ENCODE measurements around the gene TBCA.

DNA sequence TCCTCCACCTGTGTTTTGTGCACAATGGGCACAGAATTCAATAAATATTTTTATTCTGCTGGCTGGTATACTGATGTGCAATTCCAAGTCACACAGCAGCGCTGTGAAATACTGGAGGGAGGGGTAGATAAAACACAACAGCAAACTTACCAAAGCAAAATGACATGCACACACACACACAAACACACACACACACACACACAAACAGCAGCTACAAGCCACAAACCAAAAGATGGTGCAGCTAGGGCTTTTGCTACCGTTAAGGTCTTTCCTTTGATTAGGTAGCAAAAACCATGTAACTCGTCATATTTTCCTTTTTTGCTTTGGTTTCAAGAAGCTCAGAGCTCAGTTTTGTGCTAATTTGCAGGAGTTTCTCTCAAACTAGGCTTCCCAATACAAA, 1.8 kb upstream of the TBCA start:
- TF ChIP-seq, protein P1, sequence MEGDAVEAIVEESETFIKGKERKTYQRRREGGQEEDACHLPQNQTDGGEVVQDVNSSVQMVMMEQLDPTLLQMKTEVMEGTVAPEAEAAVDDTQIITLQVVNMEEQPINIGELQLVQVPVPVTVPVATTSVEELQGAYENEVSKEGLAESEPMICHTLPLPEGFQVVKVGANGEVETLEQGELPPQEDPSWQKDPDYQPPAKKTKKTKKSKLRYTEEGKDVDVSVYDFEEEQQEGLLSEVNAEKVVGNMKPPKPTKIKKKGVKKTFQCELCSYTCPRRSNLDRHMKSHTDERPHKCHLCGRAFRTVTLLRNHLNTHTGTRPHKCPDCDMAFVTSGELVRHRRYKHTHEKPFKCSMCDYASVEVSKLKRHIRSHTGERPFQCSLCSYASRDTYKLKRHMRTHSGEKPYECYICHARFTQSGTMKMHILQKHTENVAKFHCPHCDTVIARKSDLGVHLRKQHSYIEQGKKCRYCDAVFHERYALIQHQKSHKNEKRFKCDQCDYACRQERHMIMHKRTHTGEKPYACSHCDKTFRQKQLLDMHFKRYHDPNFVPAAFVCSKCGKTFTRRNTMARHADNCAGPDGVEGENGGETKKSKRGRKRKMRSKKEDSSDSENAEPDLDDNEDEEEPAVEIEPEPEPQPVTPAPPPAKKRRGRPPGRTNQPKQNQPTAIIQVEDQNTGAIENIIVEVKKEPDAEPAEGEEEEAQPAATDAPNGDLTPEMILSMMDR (IDR thresholded peaks at IDR 0.05): no peak
- TF ChIP-seq, protein P2, sequence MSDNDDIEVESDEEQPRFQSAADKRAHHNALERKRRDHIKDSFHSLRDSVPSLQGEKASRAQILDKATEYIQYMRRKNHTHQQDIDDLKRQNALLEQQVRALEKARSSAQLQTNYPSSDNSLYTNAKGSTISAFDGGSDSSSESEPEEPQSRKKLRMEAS (CRISPR knock-in tag; IDR thresholded peaks at IDR 0.05): no peak
- TF ChIP-seq SOX15 (CRISPR knock-in tag; IDR thresholded peaks at IDR 0.05) (no peak), ZNF121 (CRISPR knock-in tag; IDR thresholded peaks at IDR 0.05) (no peak), NR2C2 (CRISPR knock-in tag; IDR thresholded peaks at IDR 0.05) (no peak), CREM (CRISPR knock-in tag; IDR thresholded peaks at IDR 0.05) (no peak), IRF2 (CRISPR knock-in tag; IDR thresholded peaks at IDR 0.05; ENCODE audit: borderline replicate concordance, low read depth) (no peak), CREB1 (CRISPR knock-in tag; IDR thresholded peaks at IDR 0.05) (no peak), TP53 (CRISPR knock-in tag; IDR thresholded peaks at IDR 0.05) (no peak)
- TF ChIP-seq, protein P3, sequence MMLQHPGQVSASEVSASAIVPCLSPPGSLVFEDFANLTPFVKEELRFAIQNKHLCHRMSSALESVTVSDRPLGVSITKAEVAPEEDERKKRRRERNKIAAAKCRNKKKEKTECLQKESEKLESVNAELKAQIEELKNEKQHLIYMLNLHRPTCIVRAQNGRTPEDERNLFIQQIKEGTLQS (CRISPR knock-in tag; conservative IDR thresholded peaks at IDR 0.05): no peak
- TF ChIP-seq, protein P4, sequence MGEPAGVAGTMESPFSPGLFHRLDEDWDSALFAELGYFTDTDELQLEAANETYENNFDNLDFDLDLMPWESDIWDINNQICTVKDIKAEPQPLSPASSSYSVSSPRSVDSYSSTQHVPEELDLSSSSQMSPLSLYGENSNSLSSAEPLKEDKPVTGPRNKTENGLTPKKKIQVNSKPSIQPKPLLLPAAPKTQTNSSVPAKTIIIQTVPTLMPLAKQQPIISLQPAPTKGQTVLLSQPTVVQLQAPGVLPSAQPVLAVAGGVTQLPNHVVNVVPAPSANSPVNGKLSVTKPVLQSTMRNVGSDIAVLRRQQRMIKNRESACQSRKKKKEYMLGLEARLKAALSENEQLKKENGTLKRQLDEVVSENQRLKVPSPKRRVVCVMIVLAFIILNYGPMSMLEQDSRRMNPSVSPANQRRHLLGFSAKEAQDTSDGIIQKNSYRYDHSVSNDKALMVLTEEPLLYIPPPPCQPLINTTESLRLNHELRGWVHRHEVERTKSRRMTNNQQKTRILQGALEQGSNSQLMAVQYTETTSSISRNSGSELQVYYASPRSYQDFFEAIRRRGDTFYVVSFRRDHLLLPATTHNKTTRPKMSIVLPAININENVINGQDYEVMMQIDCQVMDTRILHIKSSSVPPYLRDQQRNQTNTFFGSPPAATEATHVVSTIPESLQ (CRISPR knock-in tag; IDR thresholded peaks at IDR 0.05): no peak
- TF ChIP-seq, protein P5, sequence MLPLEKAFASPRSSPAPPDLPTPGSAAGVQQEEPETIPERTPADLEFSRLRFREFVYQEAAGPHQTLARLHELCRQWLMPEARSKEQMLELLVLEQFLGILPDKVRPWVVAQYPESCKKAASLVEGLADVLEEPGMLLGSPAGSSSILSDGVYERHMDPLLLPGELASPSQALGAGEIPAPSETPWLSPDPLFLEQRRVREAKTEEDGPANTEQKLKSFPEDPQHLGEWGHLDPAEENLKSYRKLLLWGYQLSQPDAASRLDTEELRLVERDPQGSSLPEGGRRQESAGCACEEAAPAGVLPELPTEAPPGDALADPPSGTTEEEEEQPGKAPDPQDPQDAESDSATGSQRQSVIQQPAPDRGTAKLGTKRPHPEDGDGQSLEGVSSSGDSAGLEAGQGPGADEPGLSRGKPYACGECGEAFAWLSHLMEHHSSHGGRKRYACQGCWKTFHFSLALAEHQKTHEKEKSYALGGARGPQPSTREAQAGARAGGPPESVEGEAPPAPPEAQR (CRISPR knock-in tag; IDR thresholded peaks at IDR 0.05): no peak
- TF ChIP-seq, protein P6, sequence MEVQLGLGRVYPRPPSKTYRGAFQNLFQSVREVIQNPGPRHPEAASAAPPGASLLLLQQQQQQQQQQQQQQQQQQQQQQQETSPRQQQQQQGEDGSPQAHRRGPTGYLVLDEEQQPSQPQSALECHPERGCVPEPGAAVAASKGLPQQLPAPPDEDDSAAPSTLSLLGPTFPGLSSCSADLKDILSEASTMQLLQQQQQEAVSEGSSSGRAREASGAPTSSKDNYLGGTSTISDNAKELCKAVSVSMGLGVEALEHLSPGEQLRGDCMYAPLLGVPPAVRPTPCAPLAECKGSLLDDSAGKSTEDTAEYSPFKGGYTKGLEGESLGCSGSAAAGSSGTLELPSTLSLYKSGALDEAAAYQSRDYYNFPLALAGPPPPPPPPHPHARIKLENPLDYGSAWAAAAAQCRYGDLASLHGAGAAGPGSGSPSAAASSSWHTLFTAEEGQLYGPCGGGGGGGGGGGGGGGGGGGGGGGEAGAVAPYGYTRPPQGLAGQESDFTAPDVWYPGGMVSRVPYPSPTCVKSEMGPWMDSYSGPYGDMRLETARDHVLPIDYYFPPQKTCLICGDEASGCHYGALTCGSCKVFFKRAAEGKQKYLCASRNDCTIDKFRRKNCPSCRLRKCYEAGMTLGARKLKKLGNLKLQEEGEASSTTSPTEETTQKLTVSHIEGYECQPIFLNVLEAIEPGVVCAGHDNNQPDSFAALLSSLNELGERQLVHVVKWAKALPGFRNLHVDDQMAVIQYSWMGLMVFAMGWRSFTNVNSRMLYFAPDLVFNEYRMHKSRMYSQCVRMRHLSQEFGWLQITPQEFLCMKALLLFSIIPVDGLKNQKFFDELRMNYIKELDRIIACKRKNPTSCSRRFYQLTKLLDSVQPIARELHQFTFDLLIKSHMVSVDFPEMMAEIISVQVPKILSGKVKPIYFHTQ (CRISPR knock-in tag; IDR thresholded peaks at IDR 0.05): no peak

All from WTC11 (cell line).